H1 (cell line): Measurements from ENCODE around the gene ZCCHC17. TPM values are rescaled to one million over a fixed set of nuclear protein-coding genes. Genes with fewer than 3 reads are reported as not detected.

Experiments
- CHD2 ChIP-seq: IDR thresholded peaks from 2 replicates; pipeline ENCODE4 v1.6.1; 2012; ENCODE audit warnings: low read length, improper control_type of control experiment
- CHD7 ChIP-seq: fragments of 300-600 bp; sonication (generic); IDR thresholded peaks from 2 replicates; pipeline ENCODE4 v1.7.1; 2012; ENCODE audit warnings: low read length, moderate library complexity, mild to moderate bottlenecking, inconsistent platforms; ENCODE audit not compliant: insufficient replicate concordance
- CTCF ChIP-seq, 3 experiments: IDR thresholded peaks; 1 replicate in 2 of 3; 2 replicates in 1 of 3; pipeline versions ENCODE4 v1.5.1 to v1.6.1; 2011; ENCODE audit warnings: low read length in 3 of 3, mild to moderate bottlenecking in 3 of 3, inconsistent platforms in 2 of 3, low read depth in 1 of 3, moderate library complexity in 1 of 3; ENCODE audit not compliant: insufficient read depth in 1 of 3; ENCODE audit errors: control extremely low read depth in 1 of 3
- POLR2AphosphoS5 ChIP-seq: IDR thresholded peaks from 2 replicates; pipeline ENCODE4 v1.6.1; 2011; ENCODE audit warnings: low read depth, low read length
- RAD21 ChIP-seq, 2 experiments: IDR thresholded peaks in 1 of 2; conservative IDR thresholded peaks in 1 of 2; 2 replicates each; pipeline ENCODE4 v1.6.1; 2011; ENCODE audit warnings: low read depth in 2 of 2, low read length in 2 of 2, improper control_type of control experiment in 1 of 2, inconsistent platforms in 1 of 2, mild to moderate bottlenecking in 1 of 2, moderate library complexity in 1 of 2
- SIN3A ChIP-seq, 2 experiments: IDR thresholded peaks in 1 of 2; conservative IDR thresholded peaks in 1 of 2; 2 replicates each; pipeline ENCODE4 v1.6.1; 2011 to 2012; ENCODE audit warnings: low read length in 2 of 2, improper control_type of control experiment in 1 of 2, low read depth in 1 of 2, mild to moderate bottlenecking in 1 of 2
- SIX5 ChIP-seq: IDR thresholded peaks from 2 replicates; pipeline ENCODE4 v1.6.1; 2011; ENCODE audit warnings: mild to moderate bottlenecking, low read depth, low read length
- polyA plus RNA-seq, 7 experiments: library from polyadenylated mRNA; depleted of rRNA in 3 of 7; stranded (reverse) in 5 of 7; unstranded in 2 of 7; fragments of >200 nt in 5 of 7; fragments of 200-250 nt in 2 of 7; gene quantifications; 1 replicate in 5 of 7; 2 replicates in 1 of 7; 4 replicates in 1 of 7; pipeline versions ENCODE4 v1.2.1 to v1.2.3, GENCODE V29; 2011 to 2013; ENCODE audit warnings: missing spikeins in 2 of 7, mixed read lengths in 2 of 7
- total RNA-seq: library from RNA; stranded (reverse); fragmentation: NEBNext Ultra II Directional; extraction: Animal tissue kit (Norgen Biotek cat#: 25700); gene quantifications from 2 replicates; pipeline ENCODE4 v1.2.1, GENCODE V29; 2021

ZCCHC17 gene
- total and polyA plus RNA-seq, 2 of the 8 experiments (the other 6 are each of a cell fraction or from before 2014, with no cell fraction given) = 51.6 to 59.3 TPM

DNA sequence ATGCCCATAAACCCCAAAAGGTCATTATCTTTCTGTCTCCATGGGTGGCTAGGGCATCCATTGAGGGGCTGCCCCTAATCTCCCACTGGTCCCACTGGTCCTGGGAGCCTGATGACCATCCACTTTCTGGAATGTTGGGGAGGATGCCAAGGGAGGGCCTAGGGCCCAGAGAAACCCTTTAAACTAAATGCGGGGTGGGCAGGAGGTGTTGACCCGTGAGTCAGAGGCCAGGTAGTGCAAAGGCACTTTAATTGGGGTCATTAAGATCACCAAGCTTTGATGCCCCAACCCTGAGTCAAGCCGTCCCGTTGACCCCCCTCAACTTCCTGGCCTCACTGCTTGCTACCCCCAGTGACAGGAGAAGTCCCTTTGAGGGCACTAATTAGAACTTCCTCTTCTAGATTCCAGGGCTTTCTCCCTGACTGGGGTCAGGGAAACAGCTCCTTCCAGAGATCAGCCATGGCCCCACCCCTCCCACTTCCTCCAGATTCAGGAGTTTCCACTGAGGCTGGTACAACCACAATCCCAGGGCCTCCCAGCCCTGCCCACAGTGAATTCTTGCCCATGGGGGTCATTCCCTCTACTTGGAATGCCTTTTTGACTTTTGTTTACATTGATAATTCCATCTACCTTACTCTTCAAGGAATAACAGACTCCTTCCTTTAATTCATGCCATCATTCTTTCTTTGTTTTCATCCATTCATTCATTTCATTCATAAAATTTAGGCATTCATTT lies 100.7 kb downstream of the ZCCHC17 start (continued):
- TF ChIP-seq CHD7 (no peak), CHD2 (no peak), RAD21 (IDR thresholded peaks at IDR 0.05 in 1 of 2, conservative IDR thresholded peaks at IDR 0.05 in 1 of 2; ENCODE audit: low read depth in 2 of 2, low read length in 2 of 2) (no peak), CTCF (IDR thresholded peaks at IDR 0.05; ENCODE audit: control extremely low read depth in 1 of 3, insufficient read depth in 1 of 3, low read depth in 1 of 3, low read length in 3 of 3) (no peak), SIN3A (conservative IDR thresholded peaks at IDR 0.05 in 1 of 2, IDR thresholded peaks at IDR 0.05 in 1 of 2; ENCODE audit: low read depth in 1 of 2, low read length in 2 of 2) (no peak), POLR2AphosphoS5 (no peak), SIX5 (no peak)
